Osteocyte (in vitro differentiated cells): ENCODE results near the gene CDK11A. TPM values are rescaled to one million over a fixed set of nuclear protein-coding genes. Genes with fewer than 3 reads are reported as not detected.
"Not testable (repeated sequence)": the region's sequence is repeated elsewhere in the genome, so short reads cannot be mapped to it uniquely, and the experiment has no call there.

Experiments used
- DNase-seq: peaks from one replicate; pipeline ENCODE4 v3.0.0; 2021; ENCODE audit warnings: mixed read lengths; ENCODE audit not compliant: unreplicated experiment; ENCODE audit errors: extremely low spot score
- H3K27ac Mint-ChIP-seq: one replicate; pipeline ENCODE4 v1.8.0; 2021; ENCODE audit warnings: mild to moderate bottlenecking, mixed read lengths; ENCODE audit not compliant: unreplicated experiment
- H3K27me3 Mint-ChIP-seq: one replicate; pipeline ENCODE4 v1.8.0; 2021; ENCODE audit warnings: mixed read lengths; ENCODE audit not compliant: unreplicated experiment
- H3K36me3 Mint-ChIP-seq: one replicate; pipeline ENCODE4 v1.8.0; 2021; ENCODE audit warnings: mixed read lengths; ENCODE audit not compliant: unreplicated experiment
- H3K4me1 Mint-ChIP-seq: one replicate; pipeline ENCODE4 v1.8.0; 2021; ENCODE audit warnings: mixed read lengths; ENCODE audit not compliant: unreplicated experiment
- H3K4me3 Mint-ChIP-seq: one replicate; pipeline ENCODE4 v1.8.0; 2021; ENCODE audit warnings: mild to moderate bottlenecking, moderate library complexity, mixed read lengths; ENCODE audit not compliant: unreplicated experiment
- H3K9me3 Mint-ChIP-seq: one replicate; pipeline ENCODE4 v1.8.0; 2021; ENCODE audit warnings: mixed read lengths; ENCODE audit not compliant: unreplicated experiment
- total RNA-seq: library from RNA; stranded (reverse); gene quantifications from 2 replicates; pipeline ENCODE4 v1.2.1, GENCODE V29; 2021
- TF ChIP-seq, protein P1 (sequence below): fragments of 200-600 bp; sonication (generic); IDR thresholded peaks from 2 replicates; pipeline ENCODE4 v1.5.0; 2021; ENCODE audit warnings: antibody characterized with exemption, mild to moderate bottlenecking, moderate library complexity

The CDK11A gene
- total RNA-seq, 1 donor from 2014 or later: 51.3 TPM

GRCh38 chr1:1742529-1742928 lies 18.4 kb upstream of the CDK11A start:
- H3K27me3 Mint-ChIP-seq, H3K4me3 Mint-ChIP-seq, H3K36me3 Mint-ChIP-seq, H3K9me3 Mint-ChIP-seq, DNase-seq, H3K4me1 Mint-ChIP-seq: not testable (repeated sequence)
- peak overlapping the region; percentile 23 for H3K27ac Mint-ChIP-seq

DNA sequence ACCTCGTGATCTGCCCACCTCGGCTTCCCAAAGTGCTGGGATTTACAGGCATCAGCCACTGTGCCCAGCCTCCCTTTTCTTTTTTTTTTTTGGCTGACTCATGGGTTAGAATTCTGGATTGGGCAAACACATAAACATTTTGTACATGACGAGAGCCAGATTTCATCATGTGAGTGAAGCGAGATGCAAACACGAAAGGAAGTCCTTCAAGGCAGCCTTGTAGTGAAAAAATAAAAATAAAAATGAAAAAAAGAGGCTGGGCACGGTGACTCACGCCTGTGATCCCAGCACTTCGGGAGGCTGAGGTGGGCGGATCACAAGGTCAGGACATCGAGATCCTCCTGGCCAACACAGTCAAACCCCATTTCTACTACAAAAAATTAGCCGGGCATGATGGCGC lies 16.9 kb upstream of the CDK11A start:
- H3K27me3 Mint-ChIP-seq, H3K9me3 Mint-ChIP-seq, H3K36me3 Mint-ChIP-seq, H3K4me1 Mint-ChIP-seq: not testable (repeated sequence)
- H3K4me3 Mint-ChIP-seq: peak overlapping the region; percentile 18
- H3K27ac Mint-ChIP-seq: peak overlapping the region; percentile 89
- peak; percentile 57 for DNase-seq

DNA sequence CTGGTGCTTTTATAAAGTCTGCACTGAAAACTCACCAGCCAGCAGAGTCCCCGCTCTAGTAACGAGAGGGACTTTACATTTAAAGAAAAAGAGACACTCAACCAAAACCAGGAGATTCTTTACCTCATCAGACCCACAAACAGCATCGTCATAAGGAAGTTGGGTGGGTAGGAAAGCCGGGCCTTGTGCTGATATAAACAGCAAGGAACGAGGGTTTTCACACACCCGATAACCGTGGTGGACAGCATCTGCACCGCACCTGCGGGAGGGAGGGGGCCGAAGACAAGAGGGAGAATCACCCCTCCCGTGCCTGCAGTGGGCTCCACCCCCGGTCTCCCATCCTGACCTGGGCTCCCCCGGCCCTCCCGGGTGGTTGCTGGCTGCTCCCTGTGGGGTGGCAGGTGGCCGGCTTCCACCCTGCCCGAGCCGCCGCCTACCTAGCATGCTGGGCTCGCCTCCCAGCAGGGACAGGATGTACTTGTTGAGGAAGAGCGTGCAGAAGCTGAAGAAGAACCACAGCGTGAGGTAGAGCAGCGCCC lies 14.7 kb upstream of the CDK11A start:
- H3K36me3 Mint-ChIP-seq, H3K27me3 Mint-ChIP-seq, DNase-seq, H3K27ac Mint-ChIP-seq, H3K4me1 Mint-ChIP-seq, H3K9me3 Mint-ChIP-seq, H3K4me3 Mint-ChIP-seq: not testable (repeated sequence)

DNA sequence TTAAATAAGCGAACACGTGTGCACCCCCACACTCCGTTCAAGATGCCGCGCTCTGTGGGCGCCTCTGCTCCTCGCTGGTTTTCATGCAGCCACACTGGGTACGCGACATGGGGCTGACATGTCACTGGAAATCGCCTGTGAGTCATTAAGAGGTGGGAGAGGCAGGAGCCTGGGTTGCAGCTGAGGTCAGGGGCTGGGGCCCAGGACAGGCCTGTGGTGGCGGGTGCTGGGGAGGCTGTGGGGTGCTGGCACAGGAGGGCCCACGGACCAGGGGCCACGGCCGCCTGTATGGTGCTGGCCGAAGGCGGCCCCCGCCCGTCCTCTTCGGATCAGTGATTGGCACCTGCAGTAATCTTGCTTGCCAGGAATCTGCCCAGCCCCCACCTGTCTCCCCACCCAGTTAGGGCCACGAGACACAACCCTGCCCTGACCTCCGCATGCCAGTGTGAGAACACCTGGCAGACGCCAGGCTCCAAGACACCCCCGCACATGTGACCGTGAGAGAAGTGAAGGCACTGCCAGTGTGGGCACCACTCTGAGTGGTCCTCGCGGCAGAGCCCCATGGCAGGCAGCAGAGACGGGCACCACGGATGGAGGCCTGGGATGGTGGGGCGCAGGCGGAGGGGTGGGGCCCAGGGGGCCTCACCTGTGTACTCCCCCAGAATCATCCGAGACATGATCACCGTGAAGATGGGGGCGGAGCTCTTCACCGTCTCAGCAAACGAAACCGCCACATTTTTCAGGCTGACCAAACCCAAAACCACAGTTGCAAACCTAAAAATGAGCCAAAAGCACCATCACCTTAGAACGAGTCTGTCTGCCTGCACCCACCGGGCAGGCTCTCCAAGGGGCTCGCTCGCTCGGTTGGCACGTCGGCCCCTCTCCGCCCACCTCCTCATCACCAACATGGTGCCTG lies 13.8 kb upstream of the CDK11A start:
- not testable (repeated sequence) for H3K9me3 Mint-ChIP-seq, H3K27me3 Mint-ChIP-seq, H3K27ac Mint-ChIP-seq, H3K36me3 Mint-ChIP-seq, H3K4me1 Mint-ChIP-seq, H3K4me3 Mint-ChIP-seq
- peak; percentile 83 for DNase-seq

DNA sequence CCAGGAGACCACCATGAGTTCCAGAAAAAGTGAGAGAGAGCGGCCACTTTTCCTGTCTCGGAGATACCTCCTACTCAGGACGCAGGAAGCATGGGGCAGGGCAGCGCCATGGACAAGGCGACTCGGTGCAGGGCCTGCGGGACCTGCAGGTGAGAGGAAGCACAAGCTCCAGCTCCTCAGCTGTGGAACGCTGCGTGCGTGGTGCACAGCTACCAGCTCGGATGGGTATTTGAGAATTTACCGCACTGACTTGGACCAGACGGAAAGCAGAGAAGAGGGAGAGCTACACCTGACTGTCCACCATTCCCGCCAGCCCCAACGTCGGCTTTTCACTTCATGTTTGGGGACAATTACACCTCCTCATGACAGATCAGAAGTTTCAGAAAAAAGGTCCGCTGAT lies 8.2 kb upstream of the CDK11A start:
- Mint-ChIP-seq H3K9me3 (no peaks in the 10 kb centered on the region), H3K27me3 (no peaks in the 10 kb centered on the region), H3K36me3 (peaks cover 20% of the 10 kb centered on the region), H3K4me1 (peaks cover 6% of the 10 kb centered on the region), H3K27ac (no peak overlapping the region), H3K4me3 (no peak overlapping the region)
- DNase-seq: peak; percentile 65
- TF ChIP-seq, protein P1, sequence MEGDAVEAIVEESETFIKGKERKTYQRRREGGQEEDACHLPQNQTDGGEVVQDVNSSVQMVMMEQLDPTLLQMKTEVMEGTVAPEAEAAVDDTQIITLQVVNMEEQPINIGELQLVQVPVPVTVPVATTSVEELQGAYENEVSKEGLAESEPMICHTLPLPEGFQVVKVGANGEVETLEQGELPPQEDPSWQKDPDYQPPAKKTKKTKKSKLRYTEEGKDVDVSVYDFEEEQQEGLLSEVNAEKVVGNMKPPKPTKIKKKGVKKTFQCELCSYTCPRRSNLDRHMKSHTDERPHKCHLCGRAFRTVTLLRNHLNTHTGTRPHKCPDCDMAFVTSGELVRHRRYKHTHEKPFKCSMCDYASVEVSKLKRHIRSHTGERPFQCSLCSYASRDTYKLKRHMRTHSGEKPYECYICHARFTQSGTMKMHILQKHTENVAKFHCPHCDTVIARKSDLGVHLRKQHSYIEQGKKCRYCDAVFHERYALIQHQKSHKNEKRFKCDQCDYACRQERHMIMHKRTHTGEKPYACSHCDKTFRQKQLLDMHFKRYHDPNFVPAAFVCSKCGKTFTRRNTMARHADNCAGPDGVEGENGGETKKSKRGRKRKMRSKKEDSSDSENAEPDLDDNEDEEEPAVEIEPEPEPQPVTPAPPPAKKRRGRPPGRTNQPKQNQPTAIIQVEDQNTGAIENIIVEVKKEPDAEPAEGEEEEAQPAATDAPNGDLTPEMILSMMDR: no peak

GRCh38 chr1:1730870-1731269 lies 6.7 kb upstream of the CDK11A start:
- Mint-ChIP-seq H3K9me3 (no peaks in the 10 kb centered on the region), H3K27ac (no peak overlapping the region), H3K4me1 (peaks cover 6% of the 10 kb centered on the region), H3K4me3 (no peak overlapping the region), H3K36me3 (peaks cover 18% of the 10 kb centered on the region), H3K27me3 (no peaks in the 10 kb centered on the region)
- DNase-seq: peak; percentile 67
- TF ChIP-seq, protein P1: no peak

DNA sequence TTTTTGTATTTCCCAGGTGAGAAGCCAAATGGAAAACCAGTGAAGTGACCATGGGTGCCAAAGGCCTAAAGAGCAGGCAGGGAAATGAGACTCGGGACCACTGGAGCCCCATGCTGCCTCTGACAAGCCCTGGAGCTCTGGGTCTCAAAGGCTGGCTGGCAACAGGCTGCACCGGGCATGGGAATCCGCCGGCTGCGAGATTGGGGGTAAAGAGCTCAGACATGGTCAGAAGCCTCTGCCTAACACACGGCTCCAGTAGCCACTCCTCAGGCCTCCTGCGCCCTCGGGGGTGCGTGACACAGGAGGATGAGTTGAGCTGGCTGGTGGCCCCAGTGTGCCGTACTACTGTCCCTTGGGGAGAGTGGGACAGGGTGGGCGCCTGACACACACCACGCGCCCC lies 6.1 kb upstream of the CDK11A start:
- H3K27me3 Mint-ChIP-seq, DNase-seq, H3K4me1 Mint-ChIP-seq, H3K9me3 Mint-ChIP-seq, H3K27ac Mint-ChIP-seq, H3K4me3 Mint-ChIP-seq: not testable (repeated sequence)
- H3K36me3 Mint-ChIP-seq: peaks cover 16% of the 10 kb centered on the region

GRCh38 chr1:1729116-1729816 lies 5.1 kb upstream of the CDK11A start:
- H3K4me3 Mint-ChIP-seq, DNase-seq, H3K27me3 Mint-ChIP-seq, H3K4me1 Mint-ChIP-seq, H3K9me3 Mint-ChIP-seq: not testable (repeated sequence)
- Mint-ChIP-seq H3K27ac (peak overlapping the region; percentile 83), H3K36me3 (peaks cover 16% of the 10 kb centered on the region)

- Mint-ChIP-seq H3K27ac (peak overlapping the region; percentile 83), H3K36me3 (peaks cover 13% of the 10 kb centered on the region)
- not testable (repeated sequence) for H3K9me3 Mint-ChIP-seq, H3K27me3 Mint-ChIP-seq, DNase-seq, H3K4me1 Mint-ChIP-seq, H3K4me3 Mint-ChIP-seq
Measured at GRCh38 chr1:1728308-1729005, 4.3 kb upstream of the CDK11A start.
